ENCODE results near the gene TMEM232.
"Not testable (repeated sequence)": the region's sequence is repeated elsewhere in the genome, so short reads cannot be mapped to it uniquely, and the experiment has no call there.

Gene TMEM232

DNA sequence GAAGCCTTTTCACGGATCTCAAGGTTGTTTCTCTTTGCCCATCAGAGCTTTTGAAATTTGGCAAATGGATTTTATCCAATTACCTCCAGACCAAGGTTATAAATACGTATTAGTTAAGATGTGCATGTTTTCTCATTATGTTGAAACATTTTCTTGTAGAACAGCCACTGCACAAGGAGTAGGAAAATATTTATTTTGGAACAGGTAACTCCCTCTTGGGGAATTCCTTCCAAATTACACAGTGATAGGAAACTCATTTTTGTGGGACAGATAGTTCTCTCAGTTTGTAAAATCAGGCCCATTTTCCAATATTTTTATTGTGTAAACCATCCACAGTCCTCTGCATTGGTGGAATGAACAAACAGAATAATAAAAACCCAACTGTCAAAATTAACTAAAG is 23.0 kb downstream of the TMEM232 start:
- H3K9me3 ChIP-seq (ENCODE audit: control insufficient read depth, insufficient read depth, low read depth, low read length) = no peaks in the 10 kb centered on the region
- H3K27ac ChIP-seq (ENCODE audit: low read depth, low read length) = no peak overlapping the region
- H3K4me3 ChIP-seq (ENCODE audit: low read depth, low read length) = no peak overlapping the region
- no peaks in the 10 kb centered on the region for H3K27me3 ChIP-seq (ENCODE audit: control insufficient read depth, insufficient read depth, low read length)
- H3K4me1 ChIP-seq (ENCODE audit: control insufficient read depth, insufficient read depth, low read length) = no peaks in the 10 kb centered on the region
- no peak overlapping the region for H3K9ac ChIP-seq (ENCODE audit: low read length)
- H3K36me3 ChIP-seq (ENCODE audit: control insufficient read depth, insufficient read depth, low read length) = no peaks in the 10 kb centered on the region

DNA sequence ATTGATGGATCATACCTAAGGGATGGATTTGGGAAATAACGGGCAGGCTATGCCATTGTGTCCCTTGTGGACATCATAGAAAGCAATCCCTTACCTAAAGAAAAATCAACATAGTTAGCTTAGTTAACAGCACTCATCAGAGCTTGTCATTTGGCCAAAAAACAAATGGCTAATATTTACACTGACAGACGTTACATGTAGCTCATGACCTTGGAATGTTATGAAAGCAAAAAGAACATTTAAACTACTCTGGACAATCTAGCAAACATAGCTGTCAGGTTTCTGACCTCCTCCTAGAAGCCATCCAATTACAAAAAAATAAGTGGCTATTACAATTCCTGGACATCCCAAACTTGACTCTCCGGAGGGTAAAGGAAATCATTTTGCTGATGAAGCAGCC is 23.8 kb downstream of the TMEM232 start:
- Histone ChIP-seq H3K9me3 (ENCODE audit: control insufficient read depth, insufficient read depth, low read depth, low read length) (no peaks in the 10 kb centered on the region), H3K36me3 (ENCODE audit: control insufficient read depth, insufficient read depth, low read length) (no peaks in the 10 kb centered on the region), H3K4me1 (ENCODE audit: control insufficient read depth, insufficient read depth, low read length) (no peaks in the 10 kb centered on the region), H3K27me3 (ENCODE audit: control insufficient read depth, insufficient read depth, low read length) (no peaks in the 10 kb centered on the region), H3K9ac (ENCODE audit: low read length) (no peak overlapping the region), H3K27ac (ENCODE audit: low read depth, low read length) (no peak overlapping the region), H3K4me3 (ENCODE audit: low read depth, low read length) (no peak overlapping the region)

DNA sequence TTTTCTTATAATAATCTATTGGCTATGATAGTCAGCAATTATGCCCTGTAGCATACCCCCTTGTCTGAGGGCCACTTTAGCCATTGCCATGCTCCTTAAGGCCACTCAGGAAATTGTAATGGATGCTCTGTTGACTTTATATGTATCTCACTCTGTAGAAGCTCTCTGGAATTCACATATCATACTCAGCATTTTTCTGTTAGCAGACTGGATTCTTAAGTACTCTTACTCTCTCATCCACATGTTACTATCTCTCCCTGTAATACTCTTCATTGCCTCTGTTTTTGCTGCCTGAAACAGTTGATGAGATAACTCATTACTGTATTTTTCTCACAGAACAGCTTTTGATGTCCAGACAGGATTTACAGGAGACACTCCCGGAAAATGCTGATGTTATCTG is 24.2 kb downstream of the TMEM232 start:
- H3K4me1 ChIP-seq (ENCODE audit: control insufficient read depth, insufficient read depth, low read length) = no peaks in the 10 kb centered on the region
- no peaks in the 10 kb centered on the region for H3K9me3 ChIP-seq (ENCODE audit: control insufficient read depth, insufficient read depth, low read depth, low read length)
- no peak overlapping the region for H3K4me3 ChIP-seq (ENCODE audit: low read depth, low read length)
- no peaks in the 10 kb centered on the region for H3K36me3 ChIP-seq (ENCODE audit: control insufficient read depth, insufficient read depth, low read length)
- H3K27me3 ChIP-seq (ENCODE audit: control insufficient read depth, insufficient read depth, low read length) = no peaks in the 10 kb centered on the region
- no peak overlapping the region for H3K27ac ChIP-seq (ENCODE audit: low read depth, low read length)
- H3K9ac ChIP-seq (ENCODE audit: low read length) = no peak overlapping the region

DNA sequence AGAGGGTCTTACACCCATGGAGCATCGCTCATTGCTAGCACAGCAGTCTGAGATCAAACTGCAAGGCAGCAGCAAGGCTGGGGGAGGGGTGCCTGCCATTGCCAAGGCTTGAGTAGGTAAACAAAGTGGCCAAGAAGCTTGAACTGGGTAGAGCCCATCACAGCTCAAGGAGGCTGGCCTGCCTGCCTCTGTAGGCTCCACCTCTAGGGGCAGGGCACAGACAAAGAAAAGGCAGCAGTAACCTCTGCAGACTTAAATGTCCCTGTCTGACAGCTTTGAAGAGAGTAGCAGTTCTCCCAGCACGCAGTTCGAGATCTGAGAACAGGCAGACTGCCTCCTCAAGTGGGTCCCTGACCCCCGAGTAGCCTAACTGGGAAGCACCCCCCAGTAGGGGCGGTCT is 33.8 kb downstream of the TMEM232 start:
- not testable (repeated sequence) for H3K4me1 ChIP-seq (ENCODE audit: control insufficient read depth, insufficient read depth, low read length); H3K36me3 ChIP-seq (ENCODE audit: control insufficient read depth, insufficient read depth, low read length); H3K9me3 ChIP-seq (ENCODE audit: control insufficient read depth, insufficient read depth, low read depth, low read length); H3K9ac ChIP-seq (ENCODE audit: low read length); H3K4me3 ChIP-seq (ENCODE audit: low read depth, low read length); H3K27me3 ChIP-seq (ENCODE audit: control insufficient read depth, insufficient read depth, low read length); H3K27ac ChIP-seq (ENCODE audit: low read depth, low read length)

- H3K27ac ChIP-seq (ENCODE audit: low read depth, low read length); H3K4me1 ChIP-seq (ENCODE audit: control insufficient read depth, insufficient read depth, low read length); H3K9ac ChIP-seq (ENCODE audit: low read length); H3K36me3 ChIP-seq (ENCODE audit: control insufficient read depth, insufficient read depth, low read length); H3K4me3 ChIP-seq (ENCODE audit: low read depth, low read length); H3K27me3 ChIP-seq (ENCODE audit: control insufficient read depth, insufficient read depth, low read length); H3K9me3 ChIP-seq (ENCODE audit: control insufficient read depth, insufficient read depth, low read depth, low read length): not testable (repeated sequence)
Observed at GRCh38 chr5:110690587-110690986, 35.9 kb downstream of the TMEM232 start.

- Histone ChIP-seq H3K4me3 (ENCODE audit: low read depth, low read length) (no peak overlapping the region), H3K9ac (ENCODE audit: low read length) (no peak overlapping the region), H3K36me3 (ENCODE audit: control insufficient read depth, insufficient read depth, low read length) (no peaks in the 10 kb centered on the region), H3K9me3 (ENCODE audit: control insufficient read depth, insufficient read depth, low read depth, low read length) (no peaks in the 10 kb centered on the region), H3K27ac (ENCODE audit: low read depth, low read length) (no peak overlapping the region), H3K27me3 (ENCODE audit: control insufficient read depth, insufficient read depth, low read length) (no peaks in the 10 kb centered on the region), H3K4me1 (ENCODE audit: control insufficient read depth, insufficient read depth, low read length) (peaks cover 3% of the 10 kb centered on the region; the same call in 1 of the 2 replicates)
Observed at GRCh38 chr5:110687485-110687884, 39.0 kb downstream of the TMEM232 start.

GRCh38 chr5:110686270-110686669 is 40.2 kb downstream of the TMEM232 start:
- H3K4me1 ChIP-seq (ENCODE audit: control insufficient read depth, insufficient read depth, low read length) = no peaks in the 10 kb centered on the region
- no peak overlapping the region for H3K4me3 ChIP-seq (ENCODE audit: low read depth, low read length)
- no peaks in the 10 kb centered on the region for H3K36me3 ChIP-seq (ENCODE audit: control insufficient read depth, insufficient read depth, low read length)
- H3K9me3 ChIP-seq (ENCODE audit: control insufficient read depth, insufficient read depth, low read depth, low read length) = no peaks in the 10 kb centered on the region
- no peak overlapping the region for H3K9ac ChIP-seq (ENCODE audit: low read length)
- no peak overlapping the region for H3K27ac ChIP-seq (ENCODE audit: low read depth, low read length)
- H3K27me3 ChIP-seq (ENCODE audit: control insufficient read depth, insufficient read depth, low read length) = no peaks in the 10 kb centered on the region

- no peaks in the 10 kb centered on the region for H3K36me3 ChIP-seq (ENCODE audit: control insufficient read depth, insufficient read depth, low read length)
- no peaks in the 10 kb centered on the region for H3K4me1 ChIP-seq (ENCODE audit: control insufficient read depth, insufficient read depth, low read length)
- H3K27me3 ChIP-seq (ENCODE audit: control insufficient read depth, insufficient read depth, low read length) = no peaks in the 10 kb centered on the region
- no peak overlapping the region for H3K4me3 ChIP-seq (ENCODE audit: low read depth, low read length)
- H3K9me3 ChIP-seq (ENCODE audit: control insufficient read depth, insufficient read depth, low read depth, low read length) = no peaks in the 10 kb centered on the region
- H3K9ac ChIP-seq (ENCODE audit: low read length) = no peak overlapping the region
- H3K27ac ChIP-seq (ENCODE audit: low read depth, low read length) = no peak overlapping the region
Observed at GRCh38 chr5:110681953-110682352, 44.5 kb downstream of the TMEM232 start.

- Histone ChIP-seq H3K36me3 (ENCODE audit: control insufficient read depth, insufficient read depth, low read length) (no peaks in the 10 kb centered on the region), H3K9ac (ENCODE audit: low read length) (no peak overlapping the region), H3K27ac (ENCODE audit: low read depth, low read length) (no peak overlapping the region), H3K27me3 (ENCODE audit: control insufficient read depth, insufficient read depth, low read length) (no peaks in the 10 kb centered on the region), H3K4me3 (ENCODE audit: low read depth, low read length) (no peak overlapping the region), H3K4me1 (ENCODE audit: control insufficient read depth, insufficient read depth, low read length) (no peaks in the 10 kb centered on the region), H3K9me3 (ENCODE audit: control insufficient read depth, insufficient read depth, low read depth, low read length) (no peaks in the 10 kb centered on the region)
Observed at GRCh38 chr5:110681109-110681508, 45.4 kb downstream of the TMEM232 start.

DNA sequence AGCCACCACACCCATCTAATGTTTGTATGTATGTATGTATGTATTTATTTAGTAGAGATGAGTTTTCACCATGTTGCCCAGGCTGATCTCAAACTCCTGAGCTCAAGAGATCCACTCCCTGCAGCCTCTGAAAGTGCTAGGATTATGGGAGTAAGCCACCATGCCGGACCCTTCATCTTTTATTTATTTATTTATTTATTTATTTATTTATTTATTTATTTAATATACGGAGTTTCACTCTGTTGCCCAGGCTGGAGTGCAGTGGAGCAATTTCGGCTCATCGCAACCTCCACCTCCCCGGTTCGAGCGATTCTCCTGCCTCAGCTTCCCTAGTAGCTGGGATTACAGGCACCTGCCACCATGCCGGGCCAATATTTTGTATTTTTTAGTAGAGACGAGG is 49.9 kb downstream of the TMEM232 start:
- H3K27me3 ChIP-seq (ENCODE audit: control insufficient read depth, insufficient read depth, low read length); H3K27ac ChIP-seq (ENCODE audit: low read depth, low read length): not testable (repeated sequence)

DNA sequence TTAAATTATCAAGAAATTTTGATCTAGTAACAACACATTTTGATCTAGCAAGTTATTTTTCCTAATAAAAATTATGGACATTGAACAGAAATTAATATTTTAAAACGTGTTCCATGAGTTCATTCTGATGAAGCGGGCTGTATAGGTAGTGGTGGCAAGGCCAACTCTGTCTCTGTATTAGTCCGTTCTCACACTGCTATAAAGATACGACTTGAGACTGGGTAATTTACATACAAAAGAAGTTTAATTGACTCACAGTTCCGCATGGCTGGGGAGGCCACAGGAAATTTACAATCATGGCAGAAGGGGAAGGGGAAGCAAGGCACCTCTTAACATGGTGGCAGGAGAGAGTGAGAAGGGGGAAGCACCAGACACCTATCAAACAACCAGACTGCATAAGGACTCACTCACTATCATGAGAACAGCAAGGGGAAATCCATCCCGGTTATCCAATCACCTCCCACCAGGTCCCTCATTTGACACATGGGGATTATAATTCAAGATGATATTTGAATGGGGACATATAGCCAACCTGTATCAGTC is 61.2 kb downstream of the TMEM232 start:
- no peak overlapping the region for H3K4me3 ChIP-seq (ENCODE audit: low read depth, low read length)
- no peak overlapping the region for H3K27ac ChIP-seq (ENCODE audit: low read depth, low read length)
- H3K36me3 ChIP-seq (ENCODE audit: control insufficient read depth, insufficient read depth, low read length) = no peaks in the 10 kb centered on the region
- H3K9me3 ChIP-seq (ENCODE audit: control insufficient read depth, insufficient read depth, low read depth, low read length) = no peaks in the 10 kb centered on the region
- no peak overlapping the region for H3K9ac ChIP-seq (ENCODE audit: low read length)
- H3K27me3 ChIP-seq (ENCODE audit: control insufficient read depth, insufficient read depth, low read length) = no peaks in the 10 kb centered on the region
- peaks cover 11% of the 10 kb centered on the region for H3K4me1 ChIP-seq (ENCODE audit: control insufficient read depth, insufficient read depth, low read length)

More for the DNA sequence above, 49.9 kb downstream of the TMEM232 start:
- not testable (repeated sequence) for H3K4me3 ChIP-seq (ENCODE audit: low read depth, low read length); H3K36me3 ChIP-seq (ENCODE audit: control insufficient read depth, insufficient read depth, low read length); H3K4me1 ChIP-seq (ENCODE audit: control insufficient read depth, insufficient read depth, low read length); H3K9ac ChIP-seq (ENCODE audit: low read length); H3K9me3 ChIP-seq (ENCODE audit: control insufficient read depth, insufficient read depth, low read depth, low read length)

DNA sequence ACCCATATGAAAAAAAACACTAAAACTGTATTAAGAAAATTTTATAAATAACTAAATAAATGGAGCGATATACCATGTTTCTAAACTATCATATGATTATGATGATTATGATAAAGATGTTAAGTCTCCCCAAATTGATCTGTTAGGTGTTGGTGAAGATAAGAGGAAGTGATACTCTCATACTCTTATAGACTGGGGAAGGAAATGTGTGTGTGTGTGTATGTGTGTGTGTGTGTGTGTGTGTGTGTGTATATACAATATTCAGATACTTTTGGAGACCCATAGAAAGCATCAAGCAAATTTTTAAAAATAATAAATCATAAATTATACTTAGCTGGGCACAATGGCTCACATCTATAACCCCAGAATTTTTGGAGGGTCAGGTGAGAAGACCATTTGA is 62.9 kb downstream of the TMEM232 start:
- Histone ChIP-seq H3K4me3 (ENCODE audit: low read depth, low read length) (no peak overlapping the region), H3K9me3 (ENCODE audit: control insufficient read depth, insufficient read depth, low read depth, low read length) (no peaks in the 10 kb centered on the region), H3K4me1 (ENCODE audit: control insufficient read depth, insufficient read depth, low read length) (peaks cover 21% of the 10 kb centered on the region), H3K27me3 (ENCODE audit: control insufficient read depth, insufficient read depth, low read length) (no peaks in the 10 kb centered on the region), H3K9ac (ENCODE audit: low read length) (no peak overlapping the region), H3K36me3 (ENCODE audit: control insufficient read depth, insufficient read depth, low read length) (no peaks in the 10 kb centered on the region), H3K27ac (ENCODE audit: low read depth, low read length) (no peak overlapping the region)
